ENCODE data around the gene NSMCE3. TPM values are rescaled to one million over a fixed set of nuclear protein-coding genes. Genes with fewer than 3 reads are reported as not detected.

NSMCE3 gene
- total and polyA plus RNA-seq, 4 donors: 2.3 to 3.3 (median 2.8) TPM

DNA sequence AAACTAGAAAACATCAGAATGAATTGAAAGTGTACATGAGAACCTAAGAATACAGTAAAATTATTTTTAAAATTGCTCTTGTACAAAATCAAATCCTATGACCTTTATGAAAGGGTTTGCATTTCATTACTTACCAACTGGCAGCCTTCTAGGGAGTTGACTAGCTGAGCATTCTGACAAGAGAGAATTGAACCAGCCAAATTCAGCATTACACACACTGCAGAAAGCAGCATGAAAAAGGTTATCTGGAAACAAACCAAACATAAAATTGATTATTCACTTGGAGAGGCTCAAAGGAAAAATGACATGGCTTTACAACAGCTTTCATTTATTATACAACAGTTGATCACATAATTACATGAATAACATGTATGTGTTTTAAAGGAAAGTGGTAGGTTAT lies 17.4 kb downstream of the NSMCE3 start:
- no peak overlapping the region for H3K4me3 ChIP-seq (ENCODE audit: low read depth in 1 of 3, low read length in 3 of 3)
- no peaks in the 10 kb centered on the region for H3K9me3 ChIP-seq (ENCODE audit: control insufficient read depth in 4 of 4, low read length in 3 of 4)
- DNase-seq (ENCODE audit: low spot score): no peak
- H3K27ac ChIP-seq (ENCODE audit: low read depth in 1 of 2, low read length in 2 of 2): no peak overlapping the region
- no peaks in the 10 kb centered on the region for H3K27me3 ChIP-seq (ENCODE audit: control insufficient read depth in 4 of 4, insufficient read depth in 4 of 4, low read length in 3 of 4)
- H3K36me3 ChIP-seq (ENCODE audit: control insufficient read depth in 4 of 4, insufficient read depth in 3 of 4, low read depth in 1 of 4, low read length in 3 of 4): no peaks in the 10 kb centered on the region
- peaks cover 0 to 12% (median 5%) of the 10 kb centered on the region in 4 donors for H3K4me1 ChIP-seq (ENCODE audit: control insufficient read depth in 4 of 4, insufficient read depth in 4 of 4, low read length in 3 of 4)
- no peak overlapping the region for H3K9ac ChIP-seq (ENCODE audit: low read depth in 1 of 2, low read length in 2 of 2)
- TF ChIP-seq FOXA2 (IDR thresholded peaks at IDR 0.05) (no peak), RXRA (IDR thresholded peaks at IDR 0.05) (no peak), EGR1 (IDR thresholded peaks at IDR 0.05; ENCODE audit: low read depth in 2 of 2) (no peak), YY1 (IDR thresholded peaks at IDR 0.05) (no peak), TAF1 (conservative IDR thresholded peaks at IDR 0.05) (no peak), GABPA (IDR thresholded peaks at IDR 0.05 in 1 of 2, conservative IDR thresholded peaks at IDR 0.05 in 1 of 2) (no peak), SP1 (IDR thresholded peaks at IDR 0.05) (no peak)
- TF ChIP-seq, protein P1, sequence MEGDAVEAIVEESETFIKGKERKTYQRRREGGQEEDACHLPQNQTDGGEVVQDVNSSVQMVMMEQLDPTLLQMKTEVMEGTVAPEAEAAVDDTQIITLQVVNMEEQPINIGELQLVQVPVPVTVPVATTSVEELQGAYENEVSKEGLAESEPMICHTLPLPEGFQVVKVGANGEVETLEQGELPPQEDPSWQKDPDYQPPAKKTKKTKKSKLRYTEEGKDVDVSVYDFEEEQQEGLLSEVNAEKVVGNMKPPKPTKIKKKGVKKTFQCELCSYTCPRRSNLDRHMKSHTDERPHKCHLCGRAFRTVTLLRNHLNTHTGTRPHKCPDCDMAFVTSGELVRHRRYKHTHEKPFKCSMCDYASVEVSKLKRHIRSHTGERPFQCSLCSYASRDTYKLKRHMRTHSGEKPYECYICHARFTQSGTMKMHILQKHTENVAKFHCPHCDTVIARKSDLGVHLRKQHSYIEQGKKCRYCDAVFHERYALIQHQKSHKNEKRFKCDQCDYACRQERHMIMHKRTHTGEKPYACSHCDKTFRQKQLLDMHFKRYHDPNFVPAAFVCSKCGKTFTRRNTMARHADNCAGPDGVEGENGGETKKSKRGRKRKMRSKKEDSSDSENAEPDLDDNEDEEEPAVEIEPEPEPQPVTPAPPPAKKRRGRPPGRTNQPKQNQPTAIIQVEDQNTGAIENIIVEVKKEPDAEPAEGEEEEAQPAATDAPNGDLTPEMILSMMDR (IDR thresholded peaks at IDR 0.05; ENCODE audit: low read depth, low read length, missing input control): no peak
- TF ChIP-seq, protein P2, sequence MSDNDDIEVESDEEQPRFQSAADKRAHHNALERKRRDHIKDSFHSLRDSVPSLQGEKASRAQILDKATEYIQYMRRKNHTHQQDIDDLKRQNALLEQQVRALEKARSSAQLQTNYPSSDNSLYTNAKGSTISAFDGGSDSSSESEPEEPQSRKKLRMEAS (IDR thresholded peaks at IDR 0.05): peak; percentile 12
- TF ChIP-seq, protein P3, sequence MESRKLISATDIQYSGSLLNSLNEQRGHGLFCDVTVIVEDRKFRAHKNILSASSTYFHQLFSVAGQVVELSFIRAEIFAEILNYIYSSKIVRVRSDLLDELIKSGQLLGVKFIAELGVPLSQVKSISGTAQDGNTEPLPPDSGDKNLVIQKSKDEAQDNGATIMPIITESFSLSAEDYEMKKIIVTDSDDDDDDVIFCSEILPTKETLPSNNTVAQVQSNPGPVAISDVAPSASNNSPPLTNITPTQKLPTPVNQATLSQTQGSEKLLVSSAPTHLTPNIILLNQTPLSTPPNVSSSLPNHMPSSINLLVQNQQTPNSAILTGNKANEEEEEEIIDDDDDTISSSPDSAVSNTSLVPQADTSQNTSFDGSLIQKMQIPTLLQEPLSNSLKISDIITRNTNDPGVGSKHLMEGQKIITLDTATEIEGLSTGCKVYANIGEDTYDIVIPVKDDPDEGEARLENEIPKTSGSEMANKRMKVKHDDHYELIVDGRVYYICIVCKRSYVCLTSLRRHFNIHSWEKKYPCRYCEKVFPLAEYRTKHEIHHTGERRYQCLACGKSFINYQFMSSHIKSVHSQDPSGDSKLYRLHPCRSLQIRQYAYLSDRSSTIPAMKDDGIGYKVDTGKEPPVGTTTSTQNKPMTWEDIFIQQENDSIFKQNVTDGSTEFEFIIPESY (IDR thresholded peaks at IDR 0.05): peak; percentile 18

DNA sequence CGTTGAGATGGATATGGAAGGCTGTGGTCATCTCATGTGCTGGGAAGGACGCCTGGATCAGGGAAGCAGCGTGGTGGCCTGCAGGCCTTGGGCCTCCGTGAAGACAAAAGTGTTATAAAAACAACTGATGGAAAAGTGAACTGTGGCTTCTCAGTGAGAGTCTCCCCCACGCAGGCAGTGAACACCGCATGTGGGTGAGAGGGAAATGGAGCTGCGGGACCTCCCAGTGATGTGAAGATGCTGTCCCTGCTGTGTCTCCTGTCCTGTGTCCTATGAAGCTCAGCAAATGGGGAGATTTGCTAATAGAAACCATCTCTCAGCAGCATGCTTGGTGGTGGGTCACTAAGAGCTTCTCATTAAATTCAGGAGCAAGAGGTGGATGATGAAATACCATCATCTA lies 25.1 kb downstream of the NSMCE3 start:
- Histone ChIP-seq H3K9ac (ENCODE audit: low read depth in 1 of 2, low read length in 2 of 2) (no peak overlapping the region), H3K4me1 (ENCODE audit: control insufficient read depth in 4 of 4, insufficient read depth in 4 of 4, low read length in 3 of 4) (no peaks in the 10 kb centered on the region), H3K27me3 (ENCODE audit: control insufficient read depth in 4 of 4, insufficient read depth in 4 of 4, low read length in 3 of 4) (no peaks in the 10 kb centered on the region), H3K4me3 (ENCODE audit: low read depth in 1 of 3, low read length in 3 of 3) (no peak overlapping the region), H3K9me3 (ENCODE audit: control insufficient read depth in 4 of 4, low read length in 3 of 4) (no peaks in the 10 kb centered on the region), H3K27ac (ENCODE audit: low read depth in 1 of 2, low read length in 2 of 2) (no peak overlapping the region), H3K36me3 (ENCODE audit: control insufficient read depth in 4 of 4, insufficient read depth in 3 of 4, low read depth in 1 of 4, low read length in 3 of 4) (no peaks in the 10 kb centered on the region)
- DNase-seq (ENCODE audit: low spot score): no peak
- WGBS: 84% methylated on average over 7 of the region's 7 CpGs
- TF ChIP-seq YY1 (IDR thresholded peaks at IDR 0.05) (no peak), RAD21 (IDR thresholded peaks at IDR 0.05) (no peak), NR2F2 (IDR thresholded peaks at IDR 0.05) (no peak), JUND (IDR thresholded peaks at IDR 0.05) (no peak), FOXA2 (IDR thresholded peaks at IDR 0.05) (no peak), HNF4G (IDR thresholded peaks at IDR 0.05) (no peak), GABPA (IDR thresholded peaks at IDR 0.05 in 1 of 2, conservative IDR thresholded peaks at IDR 0.05 in 1 of 2) (no peak), RXRA (IDR thresholded peaks at IDR 0.05) (no peak), HNF4A (conservative IDR thresholded peaks at IDR 0.05) (no peak), FOXA1 (IDR thresholded peaks at IDR 0.05) (no peak)
- TF ChIP-seq, protein P4, sequence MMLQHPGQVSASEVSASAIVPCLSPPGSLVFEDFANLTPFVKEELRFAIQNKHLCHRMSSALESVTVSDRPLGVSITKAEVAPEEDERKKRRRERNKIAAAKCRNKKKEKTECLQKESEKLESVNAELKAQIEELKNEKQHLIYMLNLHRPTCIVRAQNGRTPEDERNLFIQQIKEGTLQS (IDR thresholded peaks at IDR 0.05): no peak
- TF ChIP-seq, protein P3 (IDR thresholded peaks at IDR 0.05): no peak
- TF ChIP-seq, protein P5, sequence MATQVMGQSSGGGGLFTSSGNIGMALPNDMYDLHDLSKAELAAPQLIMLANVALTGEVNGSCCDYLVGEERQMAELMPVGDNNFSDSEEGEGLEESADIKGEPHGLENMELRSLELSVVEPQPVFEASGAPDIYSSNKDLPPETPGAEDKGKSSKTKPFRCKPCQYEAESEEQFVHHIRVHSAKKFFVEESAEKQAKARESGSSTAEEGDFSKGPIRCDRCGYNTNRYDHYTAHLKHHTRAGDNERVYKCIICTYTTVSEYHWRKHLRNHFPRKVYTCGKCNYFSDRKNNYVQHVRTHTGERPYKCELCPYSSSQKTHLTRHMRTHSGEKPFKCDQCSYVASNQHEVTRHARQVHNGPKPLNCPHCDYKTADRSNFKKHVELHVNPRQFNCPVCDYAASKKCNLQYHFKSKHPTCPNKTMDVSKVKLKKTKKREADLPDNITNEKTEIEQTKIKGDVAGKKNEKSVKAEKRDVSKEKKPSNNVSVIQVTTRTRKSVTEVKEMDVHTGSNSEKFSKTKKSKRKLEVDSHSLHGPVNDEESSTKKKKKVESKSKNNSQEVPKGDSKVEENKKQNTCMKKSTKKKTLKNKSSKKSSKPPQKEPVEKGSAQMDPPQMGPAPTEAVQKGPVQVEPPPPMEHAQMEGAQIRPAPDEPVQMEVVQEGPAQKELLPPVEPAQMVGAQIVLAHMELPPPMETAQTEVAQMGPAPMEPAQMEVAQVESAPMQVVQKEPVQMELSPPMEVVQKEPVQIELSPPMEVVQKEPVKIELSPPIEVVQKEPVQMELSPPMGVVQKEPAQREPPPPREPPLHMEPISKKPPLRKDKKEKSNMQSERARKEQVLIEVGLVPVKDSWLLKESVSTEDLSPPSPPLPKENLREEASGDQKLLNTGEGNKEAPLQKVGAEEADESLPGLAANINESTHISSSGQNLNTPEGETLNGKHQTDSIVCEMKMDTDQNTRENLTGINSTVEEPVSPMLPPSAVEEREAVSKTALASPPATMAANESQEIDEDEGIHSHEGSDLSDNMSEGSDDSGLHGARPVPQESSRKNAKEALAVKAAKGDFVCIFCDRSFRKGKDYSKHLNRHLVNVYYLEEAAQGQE (IDR thresholded peaks at IDR 0.05): no peak
- TF ChIP-seq, protein P2 (IDR thresholded peaks at IDR 0.05): no peak
- TF ChIP-seq, protein P1 (IDR thresholded peaks at IDR 0.05; ENCODE audit: low read depth, low read length, missing input control): no peak
